Panc1 (cell line): ENCODE measurements around the gene NR5A2. TPM values are rescaled to one million over a fixed set of nuclear protein-coding genes. Genes with fewer than 3 reads are reported as not detected.

Experiments
- ATAC-seq: fragments of 200-7000 bp; cut with Tn5 transposase; 2 replicates; pipeline ENCODE4 v1.9.1; 2020; ENCODE audit warnings: mild to moderate bottlenecking, moderate library complexity
- BruUV-seq: library from RNA; stranded (reverse); fragments of 400-500 nt; replicated peaks from 2 replicates; lab custom pipeline; 2021; lab: Mats Ljungman, UMichigan
- CTCF ChIA-PET: fragments of 300-600 bp; sonication (Branson Sonifier 250); formaldehyde crosslinking; loops from one replicate; lab custom pipeline; 2022; ENCODE audit warnings: antibody characterized with exemption; lab: Charles Lee
- POLR2A ChIA-PET: fragments of 300-600 bp; sonication (Branson Sonifier 250); formaldehyde crosslinking; loops from one replicate; lab custom pipeline; 2022; ENCODE audit warnings: antibody characterized with exemption; lab: Charles Lee
- DNase-seq: peaks from one replicate; pipeline ENCODE4 v3.0.0-alpha.2; 2010; ENCODE audit warnings: low read depth, low spot score
- H3K27ac ChIP-seq: 2 replicates; pipeline ENCODE4 v1.5.1; 2011; ENCODE audit warnings: mild to moderate bottlenecking, low read length, inconsistent platforms
- H3K27me3 ChIP-seq: fragments of 200-500 bp; sonication (Bioruptor generic); 2 replicates; pipeline ENCODE4 v1.6.0; 2014; ENCODE audit warnings: low read length, inconsistent platforms; ENCODE audit not compliant: control insufficient read depth, insufficient read depth
- H3K36me3 ChIP-seq: fragments of 200-500 bp; sonication (Bioruptor generic); 2 replicates; pipeline ENCODE4 v1.5.1; 2014; ENCODE audit warnings: inconsistent platforms, mild to moderate bottlenecking, low read length, moderate library complexity; ENCODE audit not compliant: control insufficient read depth, insufficient read depth
- H3K4me1 ChIP-seq: 2 replicates; pipeline ENCODE4 v1.5.1; 2011; ENCODE audit warnings: inconsistent platforms, mild to moderate bottlenecking, low read length, moderate library complexity; ENCODE audit not compliant: control insufficient read depth, insufficient read depth
- H3K4me3 ChIP-seq, 2 experiments: 2 replicates each; pipeline ENCODE4 v1.5.1; 2011 to 2012; ENCODE audit warnings: low read depth in 2 of 2, low read length in 2 of 2, mild to moderate bottlenecking in 2 of 2, inconsistent platforms in 1 of 2, moderate library complexity in 1 of 2
- H3K9me3 ChIP-seq: fragments of 200-500 bp; sonication (Bioruptor generic); 2 replicates; pipeline ENCODE4 v1.5.1; 2014; ENCODE audit warnings: low read depth, mild to moderate bottlenecking, inconsistent platforms, low read length, moderate library complexity; ENCODE audit not compliant: control insufficient read depth, insufficient read depth
- POLR2AphosphoS5 ChIP-seq: IDR thresholded peaks from 2 replicates; pipeline ENCODE4 v1.6.1; 2012; ENCODE audit warnings: mild to moderate bottlenecking, low read depth, low read length, moderate library complexity
- SIN3A ChIP-seq: IDR thresholded peaks from 2 replicates; pipeline ENCODE4 v1.6.1; 2012; ENCODE audit warnings: low read depth, mild to moderate bottlenecking, low read length, moderate library complexity, borderline replicate concordance; ENCODE audit not compliant: insufficient read depth
- TCF7L2 ChIP-seq: IDR thresholded peaks from 2 replicates; pipeline ENCODE4 v1.6.1; 2011; ENCODE audit warnings: mild to moderate bottlenecking, low read depth, low read length, inconsistent platforms
- in situ Hi-C: cut with HindIII; loops from 2 replicates; pipeline ENCODE4 v1.10.0; 2016; ENCODE audit warnings: low sequenced_read_pairs, low pct_unique_long_range_greater_than_20kb
- intact Hi-C: fragments of 100-400 bp; cut with micrococcal nuclease; formaldehyde crosslinking; loops from one replicate; pipeline ENCODE4 v1.10.0; 2022; ENCODE audit not compliant: unreplicated experiment
- total RNA-seq: library from RNA; stranded (reverse); gene quantifications from one replicate; pipeline ENCODE4 v1.2.1, GENCODE V29; 2021; ENCODE audit not compliant: unreplicated experiment
- TF ChIP-seq, protein P1 (sequence below): fragments of 450-650 bp; IDR thresholded peaks from 2 replicates; pipeline ENCODE4 v1.5.1; 2017; ENCODE audit warnings: mild to moderate bottlenecking
- TF ChIP-seq, protein P2 (sequence below), 2 experiments: IDR thresholded peaks; 2 replicates each; pipeline ENCODE4 v1.6.1; 2011 to 2012; ENCODE audit warnings: low read depth in 2 of 2, control low read depth in 1 of 2, low read length in 1 of 2, mild to moderate bottlenecking in 1 of 2, moderate library complexity in 1 of 2; ENCODE audit not compliant: insufficient read depth in 1 of 2

The NR5A2 gene
- total RNA-seq, 1 experiment from 2014 or later, result 4.3 TPM

DNA sequence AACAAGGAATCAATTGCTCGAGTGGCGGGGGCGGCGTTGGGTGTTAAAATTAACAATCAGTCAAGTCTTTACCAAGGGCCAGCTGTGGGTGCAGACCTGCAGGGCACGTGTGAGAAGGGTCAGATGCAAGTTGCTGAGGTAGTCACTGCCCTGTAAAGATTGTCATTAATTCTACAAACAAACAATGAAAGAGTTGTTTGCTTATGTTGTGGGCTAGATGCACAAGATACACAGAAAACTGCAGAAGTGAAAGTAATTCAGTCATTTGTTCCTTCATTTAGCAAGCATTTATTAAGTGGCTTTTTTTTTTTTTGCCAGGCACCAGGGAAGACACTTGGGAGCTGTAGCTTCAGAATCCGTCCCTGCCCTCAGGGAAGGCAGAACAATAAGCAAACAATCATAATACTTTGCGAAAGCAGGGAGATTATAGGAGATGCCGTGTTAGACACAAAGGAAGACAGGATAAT, 79.5 kb downstream of the NR5A2 start:
- TF ChIP-seq TCF7L2 (peak; percentile 13; the same call in 1 of the 2 replicates), POLR2AphosphoS5 (no peak), SIN3A (no peak)
- TF ChIP-seq, protein P1, sequence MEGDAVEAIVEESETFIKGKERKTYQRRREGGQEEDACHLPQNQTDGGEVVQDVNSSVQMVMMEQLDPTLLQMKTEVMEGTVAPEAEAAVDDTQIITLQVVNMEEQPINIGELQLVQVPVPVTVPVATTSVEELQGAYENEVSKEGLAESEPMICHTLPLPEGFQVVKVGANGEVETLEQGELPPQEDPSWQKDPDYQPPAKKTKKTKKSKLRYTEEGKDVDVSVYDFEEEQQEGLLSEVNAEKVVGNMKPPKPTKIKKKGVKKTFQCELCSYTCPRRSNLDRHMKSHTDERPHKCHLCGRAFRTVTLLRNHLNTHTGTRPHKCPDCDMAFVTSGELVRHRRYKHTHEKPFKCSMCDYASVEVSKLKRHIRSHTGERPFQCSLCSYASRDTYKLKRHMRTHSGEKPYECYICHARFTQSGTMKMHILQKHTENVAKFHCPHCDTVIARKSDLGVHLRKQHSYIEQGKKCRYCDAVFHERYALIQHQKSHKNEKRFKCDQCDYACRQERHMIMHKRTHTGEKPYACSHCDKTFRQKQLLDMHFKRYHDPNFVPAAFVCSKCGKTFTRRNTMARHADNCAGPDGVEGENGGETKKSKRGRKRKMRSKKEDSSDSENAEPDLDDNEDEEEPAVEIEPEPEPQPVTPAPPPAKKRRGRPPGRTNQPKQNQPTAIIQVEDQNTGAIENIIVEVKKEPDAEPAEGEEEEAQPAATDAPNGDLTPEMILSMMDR, result no peak
- TF ChIP-seq, protein P2, sequence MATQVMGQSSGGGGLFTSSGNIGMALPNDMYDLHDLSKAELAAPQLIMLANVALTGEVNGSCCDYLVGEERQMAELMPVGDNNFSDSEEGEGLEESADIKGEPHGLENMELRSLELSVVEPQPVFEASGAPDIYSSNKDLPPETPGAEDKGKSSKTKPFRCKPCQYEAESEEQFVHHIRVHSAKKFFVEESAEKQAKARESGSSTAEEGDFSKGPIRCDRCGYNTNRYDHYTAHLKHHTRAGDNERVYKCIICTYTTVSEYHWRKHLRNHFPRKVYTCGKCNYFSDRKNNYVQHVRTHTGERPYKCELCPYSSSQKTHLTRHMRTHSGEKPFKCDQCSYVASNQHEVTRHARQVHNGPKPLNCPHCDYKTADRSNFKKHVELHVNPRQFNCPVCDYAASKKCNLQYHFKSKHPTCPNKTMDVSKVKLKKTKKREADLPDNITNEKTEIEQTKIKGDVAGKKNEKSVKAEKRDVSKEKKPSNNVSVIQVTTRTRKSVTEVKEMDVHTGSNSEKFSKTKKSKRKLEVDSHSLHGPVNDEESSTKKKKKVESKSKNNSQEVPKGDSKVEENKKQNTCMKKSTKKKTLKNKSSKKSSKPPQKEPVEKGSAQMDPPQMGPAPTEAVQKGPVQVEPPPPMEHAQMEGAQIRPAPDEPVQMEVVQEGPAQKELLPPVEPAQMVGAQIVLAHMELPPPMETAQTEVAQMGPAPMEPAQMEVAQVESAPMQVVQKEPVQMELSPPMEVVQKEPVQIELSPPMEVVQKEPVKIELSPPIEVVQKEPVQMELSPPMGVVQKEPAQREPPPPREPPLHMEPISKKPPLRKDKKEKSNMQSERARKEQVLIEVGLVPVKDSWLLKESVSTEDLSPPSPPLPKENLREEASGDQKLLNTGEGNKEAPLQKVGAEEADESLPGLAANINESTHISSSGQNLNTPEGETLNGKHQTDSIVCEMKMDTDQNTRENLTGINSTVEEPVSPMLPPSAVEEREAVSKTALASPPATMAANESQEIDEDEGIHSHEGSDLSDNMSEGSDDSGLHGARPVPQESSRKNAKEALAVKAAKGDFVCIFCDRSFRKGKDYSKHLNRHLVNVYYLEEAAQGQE (IDR thresholded peaks at IDR 0.05; ENCODE audit: insufficient read depth in 1 of 2, low read depth in 2 of 2, low read length in 1 of 2), result no peak
- peak overlapping the region; percentile 52 for H3K27ac ChIP-seq
- in situ Hi-C loops, result no loop called here
- no TSS peak for BruUV-seq
- peaks cover 11% of the 10 kb centered on the region for H3K4me1 ChIP-seq
- DNase-seq (no peak), ATAC-seq (peak; percentile 77; the same call in 1 of the 2 replicates)
- intact Hi-C loops, result no loop called here
- H3K4me3 ChIP-seq, result peak overlapping the region; percentile 6 to 21; a peak in 3 of 4 replicates
- no peaks in the 10 kb centered on the region for H3K36me3 ChIP-seq
- no peaks in the 10 kb centered on the region for H3K27me3 ChIP-seq
- ChIA-PET CTCF (no interaction called here), POLR2A (interaction anchor here (0.7 kb wide), 1 partner anchor 31 kb away, joined by 4 read pairs; no protein-coding TSS in a partner anchor)
- no peaks in the 10 kb centered on the region for H3K9me3 ChIP-seq

DNA sequence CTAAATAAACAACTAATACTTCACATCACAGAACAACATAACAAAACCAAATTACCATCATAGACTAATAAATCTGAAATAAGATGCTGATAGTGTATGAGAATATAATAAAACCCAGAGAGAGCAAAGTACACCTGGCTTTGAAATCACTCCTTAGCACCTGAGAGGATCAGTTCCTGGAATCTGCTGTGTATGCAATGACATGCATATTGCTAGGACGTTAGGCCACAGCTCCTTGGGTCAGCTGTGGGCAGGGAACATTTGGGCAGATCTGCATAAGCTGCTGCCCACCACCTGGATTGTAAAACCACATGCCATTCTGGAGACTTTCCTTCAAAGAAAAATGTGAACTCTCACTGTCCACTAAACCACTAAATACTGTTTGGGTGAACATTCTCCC, 81.1 kb downstream of the NR5A2 start:
- no peak for DNase-seq
- ChIA-PET CTCF (no interaction called here), POLR2A (no interaction called here)
- TF ChIP-seq TCF7L2 (no peak), POLR2AphosphoS5 (no peak), SIN3A (no peak)
- TF ChIP-seq, protein P2 (IDR thresholded peaks at IDR 0.05; ENCODE audit: insufficient read depth in 1 of 2, low read depth in 2 of 2, low read length in 1 of 2), result no peak
- TF ChIP-seq, protein P1, result no peak
- H3K4me1 ChIP-seq, result peaks cover 11% of the 10 kb centered on the region
- ATAC-seq, result no peak
- intact Hi-C loops (no loop called here), in situ Hi-C loops (no loop called here)
- H3K27ac ChIP-seq, result no peak overlapping the region
- H3K27me3 ChIP-seq, result no peaks in the 10 kb centered on the region
- H3K4me3 ChIP-seq, result no peak overlapping the region
- H3K36me3 ChIP-seq, result no peaks in the 10 kb centered on the region
- BruUV-seq, result no TSS peak
- no peaks in the 10 kb centered on the region for H3K9me3 ChIP-seq
